NCI-H146 (cell line): ENCODE data around the gene FRMD4A.
"Not testable (repeated sequence)": the region's sequence is repeated elsewhere in the genome, so short reads cannot be mapped to it uniquely, and the experiment has no call there.

ENCODE experiments used
- DNase-seq: peaks from one replicate; lab custom pipeline; 2025; lab: John Stamatoyannopoulos, UW

FRMD4A gene

GRCh38 chr10:14099885-14100284, 230.8 kb downstream of the FRMD4A start:
- no peak for DNase-seq

- peak; percentile 82 for DNase-seq
Measured at GRCh38 chr10:14093730-14094484, 236.8 kb downstream of the FRMD4A start.

- DNase-seq: no peak
Measured at GRCh38 chr10:14092799-14093198, 237.9 kb downstream of the FRMD4A start.

- no peak for DNase-seq
Measured at GRCh38 chr10:14089556-14090292, 241.0 kb downstream of the FRMD4A start.

- DNase-seq: peak; percentile 80
Measured at GRCh38 chr10:14087566-14087965, 243.2 kb downstream of the FRMD4A start.

- DNase-seq: no peak
Measured at GRCh38 chr10:14086596-14086995, 244.1 kb downstream of the FRMD4A start.

- DNase-seq: no peak
Measured at GRCh38 chr10:14084875-14085274, 245.8 kb downstream of the FRMD4A start.

GRCh38 chr10:14080795-14081194, 249.9 kb downstream of the FRMD4A start:
- no peak for DNase-seq

- no peak for DNase-seq
Measured at GRCh38 chr10:14077430-14077829, 253.3 kb downstream of the FRMD4A start.

- peak; percentile 92 for DNase-seq
Measured at GRCh38 chr10:14074062-14074884, 256.5 kb downstream of the FRMD4A start.

- no peak for DNase-seq
Measured at GRCh38 chr10:14072541-14072940, 258.2 kb downstream of the FRMD4A start.

GRCh38 chr10:14071956-14072355, 258.8 kb downstream of the FRMD4A start:
- no peak for DNase-seq

GRCh38 chr10:14068601-14069250, 262.0 kb downstream of the FRMD4A start:
- no peak for DNase-seq

GRCh38 chr10:14067638-14068037, 263.1 kb downstream of the FRMD4A start:
- DNase-seq: not testable (repeated sequence)

GRCh38 chr10:14066106-14066505, 264.6 kb downstream of the FRMD4A start:
- no peak for DNase-seq

GRCh38 chr10:14063531-14064285, 267.0 kb downstream of the FRMD4A start:
- DNase-seq: no peak

- no peak for DNase-seq
Measured at GRCh38 chr10:14062528-14063260, 268.0 kb downstream of the FRMD4A start.

- no peak for DNase-seq
Measured at GRCh38 chr10:14060320-14061070, 270.2 kb downstream of the FRMD4A start.

- peak; percentile 23 for DNase-seq
Measured at GRCh38 chr10:14056610-14057332, 274.0 kb downstream of the FRMD4A start.
